GM10266 (cell line): ENCODE data around the gene TMIGD3.

Experiments
- DNase-seq: peaks from one replicate; pipeline ENCODE4 v3.0.0; 2012; ENCODE audit errors: extremely low spot score
- CTCF ChIP-seq: IDR thresholded peaks from 2 replicates; pipeline ENCODE4 v1.5.1; 2012; ENCODE audit warnings: mild to moderate bottlenecking, low read depth; ENCODE audit not compliant: control insufficient read depth, insufficient read depth; ENCODE audit errors: missing control alignments

Gene TMIGD3

GRCh38 chr1:111496398-111496797, 7.0 kb downstream of the TMIGD3 start:
- TF ChIP-seq CTCF, result no peak
- no peak for DNase-seq

GRCh38 chr1:111491070-111491469, 12.4 kb downstream of the TMIGD3 start:
- no peak for TF ChIP-seq CTCF
- no peak for DNase-seq

GRCh38 chr1:111490220-111490619, 13.2 kb downstream of the TMIGD3 start:
- no peak for DNase-seq
- TF ChIP-seq CTCF, result no peak

DNA sequence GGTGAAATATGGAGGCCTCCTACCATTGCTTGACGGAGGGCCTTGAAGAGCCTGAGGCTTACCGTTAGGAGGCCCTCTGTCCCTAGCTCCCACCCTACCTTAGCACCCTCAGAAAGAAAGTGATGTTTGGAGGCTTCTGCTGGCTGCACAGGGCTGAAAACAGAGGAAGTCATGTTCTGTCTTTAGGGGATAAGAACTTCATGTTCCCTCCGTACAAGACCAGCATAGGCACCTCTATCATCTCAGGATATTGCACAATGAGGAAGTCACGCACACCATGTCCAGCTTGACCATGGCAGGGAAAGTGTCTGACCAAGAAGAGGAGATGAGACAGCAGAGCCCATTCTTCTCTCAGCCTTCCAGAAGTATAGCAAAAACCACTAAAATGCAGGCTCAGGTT, 13.8 kb downstream of the TMIGD3 start:
- no peak for TF ChIP-seq CTCF

GRCh38 chr1:111488669-111489068, 14.8 kb downstream of the TMIGD3 start:
- no peak for DNase-seq
- no peak for TF ChIP-seq CTCF

More for the DNA sequence above, 13.8 kb downstream of the TMIGD3 start:
- no peak for DNase-seq

GRCh38 chr1:111487133-111487532, 16.3 kb downstream of the TMIGD3 start:
- no peak for DNase-seq
- no peak for TF ChIP-seq CTCF

- no peak for TF ChIP-seq CTCF
- DNase-seq, result no peak
Observed at GRCh38 chr1:111486431-111486830, 17.0 kb downstream of the TMIGD3 start.
